RPMI8226 (cell line): ENCODE results near the gene CSNK1A1.
"Not testable (repeated sequence)": the region's sequence is repeated elsewhere in the genome, so short reads cannot be mapped to it uniquely, and the experiment has no call there.

Experiments
- DNase-seq: peaks from one replicate; pipeline ENCODE4 v3.0.0-alpha.2; 2015

The CSNK1A1 gene

GRCh38 chr5:149452665-149453617 is 98.3 kb downstream of the CSNK1A1 start:
- DNase-seq = no peak

GRCh38 chr5:149452007-149452664 is 99.1 kb downstream of the CSNK1A1 start:
- DNase-seq = peak; percentile 23

- DNase-seq = no peak
Observed at GRCh38 chr5:149450199-149450598, 101.0 kb downstream of the CSNK1A1 start.

- DNase-seq = peak; percentile 38
Observed at GRCh38 chr5:149448831-149449714, 102.2 kb downstream of the CSNK1A1 start.

- no peak for DNase-seq
Observed at GRCh38 chr5:149448431-149448830, 102.8 kb downstream of the CSNK1A1 start.

- no peak for DNase-seq
Observed at GRCh38 chr5:149447373-149448367, 103.6 kb downstream of the CSNK1A1 start.

GRCh38 chr5:149446794-149447193 is 104.4 kb downstream of the CSNK1A1 start:
- not testable (repeated sequence) for DNase-seq

- no peak for DNase-seq
Observed at GRCh38 chr5:149445739-149446369, 105.4 kb downstream of the CSNK1A1 start.

- no peak for DNase-seq
Observed at GRCh38 chr5:149445343-149445738, 105.9 kb downstream of the CSNK1A1 start.

GRCh38 chr5:149444430-149444829 is 106.8 kb downstream of the CSNK1A1 start:
- not testable (repeated sequence) for DNase-seq

- DNase-seq = no peak
Observed at GRCh38 chr5:149443210-149443609, 108.0 kb downstream of the CSNK1A1 start.

- peak; percentile 70 for DNase-seq
Observed at GRCh38 chr5:149442563-149443182, 108.6 kb downstream of the CSNK1A1 start.
